Thymus (tissue), 14 donors: ENCODE data around the gene TCEAL4. TPM values are rescaled to one million over a fixed set of nuclear protein-coding genes. Genes with fewer than 3 reads are reported as not detected.

Experiments
- DNase-seq, 9 donors: peaks; one replicate each; pipeline ENCODE4 v3.0.0-alpha.2; 2013; ENCODE audit warnings: low spot score in 9 of 9, low read depth in 6 of 9, missing footprints in 1 of 9
- H3K27ac ChIP-seq, 2 donors: one replicate each; pipeline ENCODE4 v1.5.1; 2013; ENCODE audit warnings: control low read depth in 1 of 2, low read depth in 1 of 2, low read length in 1 of 2, mild to moderate bottlenecking in 1 of 2, moderate library complexity in 1 of 2
- H3K27me3 ChIP-seq, 2 donors: one replicate each; pipeline ENCODE4 v1.5.1; 2013; ENCODE audit warnings: low read length in 1 of 2; ENCODE audit not compliant: control insufficient read depth in 2 of 2, insufficient read depth in 1 of 2
- H3K36me3 ChIP-seq, 2 donors: one replicate each; pipeline ENCODE4 v1.5.1; 2013; ENCODE audit warnings: low read length in 1 of 2, mild to moderate bottlenecking in 1 of 2, moderate library complexity in 1 of 2; ENCODE audit not compliant: control insufficient read depth in 2 of 2, insufficient read depth in 2 of 2
- H3K4me1 ChIP-seq, 2 donors: one replicate each; pipeline ENCODE4 v1.5.1; 2013; ENCODE audit warnings: low read length in 2 of 2; ENCODE audit not compliant: control insufficient read depth in 2 of 2, insufficient read depth in 2 of 2
- H3K4me3 ChIP-seq, 2 donors: one replicate each; pipeline ENCODE4 v1.5.1; 2013; ENCODE audit warnings: low read length in 2 of 2, control low read depth in 1 of 2, mild to moderate bottlenecking in 1 of 2
- H3K9me3 ChIP-seq, 2 donors: one replicate each; pipeline ENCODE4 v1.5.1; 2013; ENCODE audit warnings: low read length in 1 of 2, mild to moderate bottlenecking in 1 of 2; ENCODE audit not compliant: control insufficient read depth in 2 of 2, insufficient read depth in 1 of 2
- WGBS: extraction: QIAGEN DNeasy Blood & Tissue Kit; methylation state at CpG from one replicate; pipeline ENCODE4 v1.1.7; 2013; 5-methylcytosine and 5-hydroxymethylcytosine counted together
- long read RNA-seq, 10 donors: transcript quantifications; one replicate each; lab custom pipeline, GENCODE V29; 2026
- polyA plus RNA-seq: library from polyadenylated mRNA; stranded (reverse); fragments of 200-250 nt; gene quantifications from one replicate; pipeline ENCODE4 v1.2.3, GENCODE V29; 2013
- total RNA-seq: library from RNA; stranded (reverse); fragments of 120-200 nt; gene quantifications from one replicate; pipeline ENCODE4 v1.2.4, GENCODE V29; 2013
- donor health status: healthy.

The TCEAL4 gene
- 27.2 TPM for total RNA-seq
- 200 TPM for polyA plus RNA-seq
- long read RNA-seq, donor 1, partial matches to known transcripts = 0 of 1 reads
- long read RNA-seq, donor 1, other reads (novel, unspliced or antisense) = 0 of 1 reads
- long read RNA-seq, donor 2, transcript TCEAL4-212 (3 exons, 1,008 nt) = minor isoform, 5 of 38 reads
- long read RNA-seq, donor 2, transcript TCEAL4-208 (3 exons, 1,273 nt) = major isoform, 30 of 38 reads
- long read RNA-seq, donor 2, partial matches to known transcripts = 0 of 38 reads
- long read RNA-seq, donor 2, other reads (novel, unspliced or antisense) = 0 of 38 reads
- long read RNA-seq, donor 3, transcript TCEAL4-204 (2 exons, 891 nt) = minor isoform, 8 of 54 reads
- long read RNA-seq, donor 3, transcript TCEAL4-208 (3 exons, 1,273 nt) = major isoform, 42 of 54 reads
- long read RNA-seq, donor 3, partial matches to known transcripts = 0 of 54 reads
- long read RNA-seq, donor 3, other reads (novel, unspliced or antisense) = 0 of 54 reads
- long read RNA-seq, donor 4, transcript TCEAL4-208 (3 exons, 1,273 nt) = major isoform, 14 of 22 reads
- long read RNA-seq, donor 4, transcript TCEAL4-204 (2 exons, 891 nt) = minor isoform, 5 of 22 reads
- long read RNA-seq, donor 4, partial matches to known transcripts = 0 of 22 reads
- long read RNA-seq, donor 4, other reads (novel, unspliced or antisense) = 0 of 22 reads
- long read RNA-seq, donor 5, transcript TCEAL4-212 (3 exons, 1,008 nt) = minor isoform, 11 of 86 reads
- long read RNA-seq, donor 5, transcript TCEAL4-204 (2 exons, 891 nt) = minor isoform, 9 of 86 reads
- long read RNA-seq, donor 5, transcript TCEAL4-208 (3 exons, 1,273 nt) = major isoform, 62 of 86 reads
- long read RNA-seq, donor 5, partial matches to known transcripts = 0 of 86 reads
- long read RNA-seq, donor 5, other reads (novel, unspliced or antisense) = 0 of 86 reads
- long read RNA-seq, donor 6, transcript TCEAL4-208 (3 exons, 1,273 nt) = major isoform, 15 of 22 reads
- long read RNA-seq, donor 6, partial matches to known transcripts = 0 of 22 reads
- long read RNA-seq, donor 6, other reads (novel, unspliced or antisense) = 5 of 22 reads
- long read RNA-seq, donor 7, transcript TCEAL4-208 (3 exons, 1,273 nt) = major isoform, 23 of 34 reads
- long read RNA-seq, donor 7, partial matches to known transcripts = 6 of 34 reads
- long read RNA-seq, donor 7, other reads (novel, unspliced or antisense) = 0 of 34 reads
- long read RNA-seq, donor 8, transcript TCEAL4-208 (3 exons, 1,273 nt) = major isoform, 7 of 8 reads
- long read RNA-seq, donor 8, partial matches to known transcripts = 0 of 8 reads
- long read RNA-seq, donor 8, other reads (novel, unspliced or antisense) = 0 of 8 reads
- long read RNA-seq, donor 9, transcript TCEAL4-208 (3 exons, 1,273 nt) = major isoform, 7 of 10 reads
- long read RNA-seq, donor 9, partial matches to known transcripts = 0 of 10 reads
- long read RNA-seq, donor 9, other reads (novel, unspliced or antisense) = 0 of 10 reads
- long read RNA-seq, donor 10, transcript TCEAL4-208 (3 exons, 1,273 nt) = major isoform, 16 of 18 reads
- long read RNA-seq, donor 10, partial matches to known transcripts = 0 of 18 reads
- long read RNA-seq, donor 10, other reads (novel, unspliced or antisense) = 0 of 18 reads

- H3K9me3 ChIP-seq = no peaks in the 10 kb centered on the region
- peak in 1 of 9 donors; percentile 25 for DNase-seq
- peak within 1 kb of the TSS; percentile 67 to 70 for H3K4me3 ChIP-seq
- no peaks in the 10 kb centered on the region for H3K36me3 ChIP-seq
- H3K27me3 ChIP-seq = peaks cover 0 to 6% of the 10 kb centered on the region in 2 donors
- H3K4me1 ChIP-seq = no peaks in the 10 kb centered on the region
- 1% methylated on average over 56 of the region's 56 CpGs for WGBS
- H3K27ac ChIP-seq = peak within 1 kb of the TSS in 1 of 2 donors; percentile 69
Measured at GRCh38 chrX:103585411-103586313, at the start of gene TCEAL4. TCEAL4 (plus strand) TSS chrX:103585515; CDS start chrX:103586676, 1,161 bp downstream.

- Histone ChIP-seq H3K27ac (peak overlapping the region in 1 of 2 donors; percentile 5), H3K9me3 (no peaks in the 10 kb centered on the region), H3K4me3 (no peak overlapping the region), H3K4me1 (no peaks in the 10 kb centered on the region), H3K27me3 (peaks cover 0 to 2% of the 10 kb centered on the region in 2 donors), H3K36me3 (no peaks in the 10 kb centered on the region)
- DNase-seq = no peak
Measured at GRCh38 chrX:103536071-103536470, 49.2 kb upstream of the TCEAL4 start.

- no peaks in the 10 kb centered on the region for H3K9me3 ChIP-seq
- no peak overlapping the region for H3K4me3 ChIP-seq
- DNase-seq = no peak
- no peaks in the 10 kb centered on the region for H3K36me3 ChIP-seq
- H3K27ac ChIP-seq = no peak overlapping the region
- H3K4me1 ChIP-seq = no peaks in the 10 kb centered on the region
- peaks cover 0 to 2% of the 10 kb centered on the region in 2 donors for H3K27me3 ChIP-seq
Measured at GRCh38 chrX:103536732-103537131, 48.6 kb upstream of the TCEAL4 start.

- 96% methylated on average over 3 of the region's 3 CpGs for WGBS
- H3K27ac ChIP-seq = no peak overlapping the region
- DNase-seq = no peak
- no peaks in the 10 kb centered on the region for H3K9me3 ChIP-seq
- no peak overlapping the region for H3K4me3 ChIP-seq
- H3K27me3 ChIP-seq = peaks cover 0 to 2% of the 10 kb centered on the region in 2 donors
- H3K36me3 ChIP-seq = no peaks in the 10 kb centered on the region
- no peaks in the 10 kb centered on the region for H3K4me1 ChIP-seq
Measured at GRCh38 chrX:103537871-103538387, 47.4 kb upstream of the TCEAL4 start.

GRCh38 chrX:103538728-103539127 lies 46.6 kb upstream of the TCEAL4 start:
- peaks cover 0 to under 1% of the 10 kb centered on the region in 2 donors for H3K27me3 ChIP-seq
- H3K36me3 ChIP-seq = no peaks in the 10 kb centered on the region
- H3K4me3 ChIP-seq = no peak overlapping the region
- DNase-seq = no peak
- H3K9me3 ChIP-seq = no peaks in the 10 kb centered on the region
- H3K4me1 ChIP-seq = no peaks in the 10 kb centered on the region
- H3K27ac ChIP-seq = peak overlapping the region in 1 of 2 donors; percentile 42

GRCh38 chrX:103539695-103540094 lies 45.6 kb upstream of the TCEAL4 start:
- Histone ChIP-seq H3K9me3 (no peaks in the 10 kb centered on the region), H3K4me3 (no peak overlapping the region), H3K27ac (no peak overlapping the region), H3K36me3 (no peaks in the 10 kb centered on the region), H3K4me1 (no peaks in the 10 kb centered on the region), H3K27me3 (no peaks in the 10 kb centered on the region)
- DNase-seq = no peak
- WGBS = 99% methylated on average over 2 of the region's 2 CpGs

- Histone ChIP-seq H3K4me3 (no peak overlapping the region), H3K36me3 (no peaks in the 10 kb centered on the region), H3K27ac (no peak overlapping the region), H3K27me3 (no peaks in the 10 kb centered on the region), H3K9me3 (no peaks in the 10 kb centered on the region), H3K4me1 (no peaks in the 10 kb centered on the region)
- DNase-seq = no peak
Measured at GRCh38 chrX:103540145-103540544, 45.2 kb upstream of the TCEAL4 start.
